Uterus (tissue), 4 donors: ENCODE data around the gene RPS6KA1. TPM values are rescaled to one million over a fixed set of nuclear protein-coding genes. Genes with fewer than 3 reads are reported as not detected.

Source experiments
- DNase-seq, 2 donors: peaks; one replicate each; pipeline ENCODE4 v3.0.0-alpha.2; 2019 to 2020
- H3K27ac ChIP-seq, 2 donors: fragments of 200-600 bp; sonication (generic); 1 replicate in 1 of 2; 2 replicates in 1 of 2; pipeline ENCODE4 v1.5.1; 2016 to 2018
- H3K27me3 ChIP-seq, 2 donors: fragments of 200-600 bp; sonication (generic); one replicate each; pipeline ENCODE4 v1.5.1; 2018 to 2019; ENCODE audit warnings: control low read depth in 1 of 2
- H3K36me3 ChIP-seq, 2 donors: fragments of 200-600 bp; sonication (generic); one replicate each; pipeline ENCODE4 v1.5.1; 2019; ENCODE audit warnings: control low read depth in 1 of 2
- H3K4me1 ChIP-seq, 2 donors: fragments of 200-600 bp; sonication (generic); one replicate each; pipeline ENCODE4 v1.5.1; 2018 to 2019; ENCODE audit warnings: control low read depth in 1 of 2
- H3K4me3 ChIP-seq, 2 donors: fragments of 200-600 bp; sonication (generic); 1 replicate in 1 of 2; 2 replicates in 1 of 2; pipeline ENCODE4 v1.5.1; 2018 to 2019; ENCODE audit warnings: mild to moderate bottlenecking in 1 of 2
- H3K9me3 ChIP-seq, 2 donors: fragments of 200-600 bp; sonication (generic); one replicate each; pipeline ENCODE4 v1.5.1; 2019; ENCODE audit warnings: control low read depth in 1 of 2
- POLR2A ChIP-seq, 2 donors: fragments of 450-650 bp; IDR thresholded peaks; one replicate each; pipeline ENCODE4 v1.6.1; 2016; ENCODE audit warnings: antibody characterized with exemption in 2 of 2, mild to moderate bottlenecking in 1 of 2, moderate library complexity in 1 of 2
- intact Hi-C: fragments of 100-400 bp; cut with DNase I; formaldehyde crosslinking; loops from one replicate; pipeline ENCODE4 v1.15.1; 2023; ENCODE audit warnings: low total_unique reads
- total RNA-seq, 4 donors: library from RNA; depleted of rRNA in 3 of 4; stranded (reverse); fragments of >200 nt in 3 of 4; gene quantifications; one replicate each; pipeline versions ENCODE4 v1.1.0 to v1.2.4, GENCODE V29; 2014 to 2023
- TF ChIP-seq, protein P1 (sequence below), 4 experiments: fragments of 200-600 bp in 2 of 4; fragments of 450-650 bp in 2 of 4; sonication (generic) in 2 of 4; IDR thresholded peaks; one replicate each; pipeline ENCODE4 v1.5.1; 2016 to 2019; ENCODE audit warnings: antibody characterized with exemption in 4 of 4, mild to moderate bottlenecking in 2 of 4, moderate library complexity in 1 of 4
- donor health status: DM: yes; HTN: yes; CAD: no.

Gene RPS6KA1
- total RNA-seq, 4 donors from 2014 or later, result 10.8 to 51.8 (median 14.6) TPM

DNA sequence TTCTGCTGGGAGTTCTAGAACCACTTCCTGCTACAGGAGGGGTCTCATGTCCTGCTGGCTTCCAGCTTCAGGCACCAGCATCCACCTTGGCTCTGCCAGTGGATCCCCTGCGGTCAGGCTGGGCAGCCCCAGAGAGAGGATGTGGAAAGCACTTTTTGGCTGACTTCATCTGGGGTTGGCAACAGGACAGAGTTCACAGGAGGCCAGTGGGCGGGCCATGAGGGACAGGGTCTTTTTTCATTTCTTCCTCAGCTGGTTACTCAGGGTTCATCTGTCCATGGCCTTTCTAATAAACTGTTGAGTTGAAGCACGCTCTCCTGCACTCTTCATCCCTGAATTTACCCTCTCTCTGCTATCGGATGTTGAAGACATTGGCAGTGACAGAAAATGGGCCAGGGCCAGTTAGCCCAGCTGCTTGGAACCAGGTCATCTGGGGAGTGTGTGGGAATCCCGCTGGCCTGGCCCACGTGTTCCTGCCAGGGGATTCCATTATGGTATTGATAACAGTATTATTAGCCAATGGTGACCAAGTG is 45.2 kb downstream of the RPS6KA1 start:
- intact Hi-C loops, result no loop called here
- H3K36me3 ChIP-seq, result no peaks in the 10 kb centered on the region
- no peaks in the 10 kb centered on the region for H3K4me1 ChIP-seq
- H3K9me3 ChIP-seq, result no peaks in the 10 kb centered on the region
- no peak overlapping the region for H3K4me3 ChIP-seq
- no peaks in the 10 kb centered on the region for H3K27me3 ChIP-seq
- no peak overlapping the region for H3K27ac ChIP-seq
- no peak for TF ChIP-seq POLR2A (IDR thresholded peaks at IDR 0.05)
- TF ChIP-seq, protein P1, sequence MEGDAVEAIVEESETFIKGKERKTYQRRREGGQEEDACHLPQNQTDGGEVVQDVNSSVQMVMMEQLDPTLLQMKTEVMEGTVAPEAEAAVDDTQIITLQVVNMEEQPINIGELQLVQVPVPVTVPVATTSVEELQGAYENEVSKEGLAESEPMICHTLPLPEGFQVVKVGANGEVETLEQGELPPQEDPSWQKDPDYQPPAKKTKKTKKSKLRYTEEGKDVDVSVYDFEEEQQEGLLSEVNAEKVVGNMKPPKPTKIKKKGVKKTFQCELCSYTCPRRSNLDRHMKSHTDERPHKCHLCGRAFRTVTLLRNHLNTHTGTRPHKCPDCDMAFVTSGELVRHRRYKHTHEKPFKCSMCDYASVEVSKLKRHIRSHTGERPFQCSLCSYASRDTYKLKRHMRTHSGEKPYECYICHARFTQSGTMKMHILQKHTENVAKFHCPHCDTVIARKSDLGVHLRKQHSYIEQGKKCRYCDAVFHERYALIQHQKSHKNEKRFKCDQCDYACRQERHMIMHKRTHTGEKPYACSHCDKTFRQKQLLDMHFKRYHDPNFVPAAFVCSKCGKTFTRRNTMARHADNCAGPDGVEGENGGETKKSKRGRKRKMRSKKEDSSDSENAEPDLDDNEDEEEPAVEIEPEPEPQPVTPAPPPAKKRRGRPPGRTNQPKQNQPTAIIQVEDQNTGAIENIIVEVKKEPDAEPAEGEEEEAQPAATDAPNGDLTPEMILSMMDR (IDR thresholded peaks at IDR 0.05), result no peak
- DNase-seq, result no peak

DNA sequence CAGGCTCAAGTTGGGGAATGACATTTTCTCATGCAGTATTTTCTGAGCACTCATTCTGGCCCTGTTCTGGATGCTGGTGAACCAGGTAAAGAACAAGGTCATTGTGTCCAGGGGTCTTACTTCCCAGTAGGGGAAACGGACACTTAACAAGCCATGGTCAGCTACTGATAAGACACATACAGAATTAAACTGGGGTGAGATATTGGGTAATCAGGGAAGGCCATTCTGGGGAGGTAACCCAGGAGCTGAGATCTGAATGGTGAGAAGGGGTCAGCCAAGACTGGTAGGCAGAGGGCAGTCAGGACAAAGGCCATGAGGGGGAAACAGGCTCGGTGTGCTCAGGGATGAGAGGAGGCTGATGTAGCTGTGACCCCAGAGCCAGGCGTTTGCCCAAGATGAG is 45.8 kb downstream of the RPS6KA1 start:
- Histone ChIP-seq H3K9me3 (no peaks in the 10 kb centered on the region), H3K27me3 (no peaks in the 10 kb centered on the region), H3K36me3 (no peaks in the 10 kb centered on the region), H3K4me3 (no peak overlapping the region), H3K4me1 (no peaks in the 10 kb centered on the region), H3K27ac (no peak overlapping the region)
- TF ChIP-seq, protein P1 (IDR thresholded peaks at IDR 0.05), result no peak
- TF ChIP-seq POLR2A (IDR thresholded peaks at IDR 0.05), result no peak
- no peak for DNase-seq
- intact Hi-C loops, result no loop called here

DNA sequence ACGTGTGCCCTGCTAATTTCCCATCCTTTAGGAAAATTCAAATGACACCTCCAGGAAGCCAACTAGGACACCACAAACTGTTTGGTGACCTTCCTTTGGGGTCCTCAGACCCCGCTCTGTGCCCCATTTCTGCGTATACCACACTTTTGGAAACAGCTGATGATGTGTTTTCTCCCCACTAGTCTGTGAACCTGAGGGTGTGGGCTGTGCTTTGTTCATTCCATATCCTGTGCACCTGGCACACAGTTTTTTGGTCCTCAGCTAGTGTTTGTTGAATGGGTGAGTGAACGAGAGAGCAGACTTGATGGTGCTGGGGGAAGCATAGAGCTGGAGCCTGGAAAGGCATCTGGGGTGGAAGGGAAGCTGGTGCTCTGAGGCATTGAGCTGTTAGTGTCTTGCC is 48.6 kb downstream of the RPS6KA1 start:
- no peak for DNase-seq
- Histone ChIP-seq H3K36me3 (no peaks in the 10 kb centered on the region), H3K9me3 (no peaks in the 10 kb centered on the region), H3K4me1 (no peaks in the 10 kb centered on the region), H3K4me3 (no peak overlapping the region), H3K27ac (no peak overlapping the region), H3K27me3 (no peaks in the 10 kb centered on the region)
- TF ChIP-seq, protein P1 (IDR thresholded peaks at IDR 0.05), result no peak
- no peak for TF ChIP-seq POLR2A (IDR thresholded peaks at IDR 0.05)
- intact Hi-C loops, result no loop called here

DNA sequence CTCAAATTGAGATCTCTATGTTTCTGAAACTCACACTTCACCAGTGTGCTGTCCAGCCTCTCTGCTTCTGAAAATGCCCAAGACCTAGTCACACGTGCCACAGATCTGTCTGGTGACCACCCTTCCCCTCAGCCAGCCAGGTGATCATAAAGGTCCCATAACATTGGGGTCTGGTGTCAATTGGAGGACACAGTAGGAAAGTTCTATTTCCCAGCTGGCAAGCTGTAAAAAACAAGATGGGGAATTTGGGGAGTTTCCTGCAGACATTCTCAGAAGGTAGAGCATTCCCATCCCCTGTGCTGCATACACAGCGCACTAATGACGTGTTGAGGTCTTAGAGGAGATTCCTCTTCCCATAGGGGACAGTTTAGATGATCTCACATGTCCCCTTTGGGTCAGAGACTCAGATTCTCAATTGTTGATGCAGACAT is 50.1 kb downstream of the RPS6KA1 start:
- Histone ChIP-seq H3K4me1 (no peaks in the 10 kb centered on the region), H3K9me3 (no peaks in the 10 kb centered on the region), H3K36me3 (no peaks in the 10 kb centered on the region), H3K4me3 (no peak overlapping the region), H3K27me3 (no peaks in the 10 kb centered on the region), H3K27ac (no peak overlapping the region)
- DNase-seq, result no peak
- no peak for TF ChIP-seq POLR2A (IDR thresholded peaks at IDR 0.05)
- TF ChIP-seq, protein P1 (IDR thresholded peaks at IDR 0.05), result no peak
- intact Hi-C loops, result no loop called here

DNA sequence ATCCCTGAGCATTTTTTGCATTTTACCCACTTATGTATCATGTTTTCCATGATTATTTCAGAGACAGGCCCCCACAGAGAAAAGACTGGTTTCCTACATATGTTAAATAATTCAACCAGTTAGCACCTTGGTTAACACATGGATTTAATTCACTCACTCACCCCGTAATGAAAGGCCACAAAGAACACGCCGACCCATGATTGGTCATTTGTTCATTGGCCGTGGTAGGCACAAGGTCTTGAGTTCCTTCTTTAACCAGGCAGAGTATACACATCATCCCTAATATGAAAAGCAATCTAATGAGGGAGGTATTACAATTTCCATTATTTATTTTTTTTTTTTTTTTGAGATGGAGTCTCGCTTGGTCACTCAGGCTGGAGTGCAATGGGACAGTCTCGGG is 50.6 kb downstream of the RPS6KA1 start:
- Histone ChIP-seq H3K36me3 (no peaks in the 10 kb centered on the region), H3K9me3 (no peaks in the 10 kb centered on the region), H3K27me3 (no peaks in the 10 kb centered on the region), H3K4me1 (no peaks in the 10 kb centered on the region), H3K4me3 (no peak overlapping the region), H3K27ac (no peak overlapping the region)
- intact Hi-C loops, result no loop called here
- DNase-seq, result no peak
- TF ChIP-seq, protein P1 (IDR thresholded peaks at IDR 0.05), result no peak
- no peak for TF ChIP-seq POLR2A (IDR thresholded peaks at IDR 0.05)
